WI38 (cell line): ENCODE measurements around the gene KIAA0930.

ENCODE experiments used
- H3K4me3 ChIP-seq: 2 replicates; pipeline ENCODE4 v1.5.1; 2011; ENCODE audit warnings: low read depth, mild to moderate bottlenecking, control low read depth, low read length
- TF ChIP-seq, protein P1 (sequence below): IDR thresholded peaks from 2 replicates; pipeline ENCODE4 v1.5.1; 2012; ENCODE audit warnings: low read depth, mild to moderate bottlenecking, control low read depth, low read length

KIAA0930 gene

DNA sequence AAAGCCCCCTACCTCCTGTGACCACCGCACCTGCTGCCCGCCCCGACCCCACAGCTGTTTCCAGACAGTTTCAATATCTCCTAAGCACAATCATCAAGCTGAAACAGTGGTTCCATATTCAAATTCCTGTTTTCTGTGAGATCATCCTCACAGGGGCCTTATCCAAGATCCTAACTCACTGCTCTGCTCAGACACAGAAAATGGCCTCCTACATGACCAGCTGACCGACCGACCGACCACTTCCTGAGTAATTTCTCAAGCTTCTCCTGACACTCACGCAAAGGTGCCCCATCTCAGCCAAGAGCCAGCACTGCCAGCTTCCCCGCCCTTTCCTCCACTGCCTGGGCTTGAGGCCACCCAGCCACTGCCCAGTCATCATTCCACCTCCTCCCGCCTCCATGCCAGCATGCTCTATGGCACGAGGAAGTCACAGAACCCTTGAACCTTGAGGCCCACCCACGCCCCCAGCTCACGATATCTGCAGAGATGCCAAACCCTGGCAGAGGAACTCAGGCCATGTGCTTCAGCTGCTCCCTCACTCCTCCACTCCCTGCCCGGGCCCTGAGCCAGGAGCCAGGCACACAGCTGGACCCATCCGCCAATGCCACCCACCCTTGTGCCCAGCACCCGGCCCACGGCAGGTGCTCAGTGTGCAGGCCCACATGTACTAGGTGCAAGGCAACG is 14.0 kb downstream of the KIAA0930 start:
- TF ChIP-seq, protein P1, sequence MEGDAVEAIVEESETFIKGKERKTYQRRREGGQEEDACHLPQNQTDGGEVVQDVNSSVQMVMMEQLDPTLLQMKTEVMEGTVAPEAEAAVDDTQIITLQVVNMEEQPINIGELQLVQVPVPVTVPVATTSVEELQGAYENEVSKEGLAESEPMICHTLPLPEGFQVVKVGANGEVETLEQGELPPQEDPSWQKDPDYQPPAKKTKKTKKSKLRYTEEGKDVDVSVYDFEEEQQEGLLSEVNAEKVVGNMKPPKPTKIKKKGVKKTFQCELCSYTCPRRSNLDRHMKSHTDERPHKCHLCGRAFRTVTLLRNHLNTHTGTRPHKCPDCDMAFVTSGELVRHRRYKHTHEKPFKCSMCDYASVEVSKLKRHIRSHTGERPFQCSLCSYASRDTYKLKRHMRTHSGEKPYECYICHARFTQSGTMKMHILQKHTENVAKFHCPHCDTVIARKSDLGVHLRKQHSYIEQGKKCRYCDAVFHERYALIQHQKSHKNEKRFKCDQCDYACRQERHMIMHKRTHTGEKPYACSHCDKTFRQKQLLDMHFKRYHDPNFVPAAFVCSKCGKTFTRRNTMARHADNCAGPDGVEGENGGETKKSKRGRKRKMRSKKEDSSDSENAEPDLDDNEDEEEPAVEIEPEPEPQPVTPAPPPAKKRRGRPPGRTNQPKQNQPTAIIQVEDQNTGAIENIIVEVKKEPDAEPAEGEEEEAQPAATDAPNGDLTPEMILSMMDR, result no peak

DNA sequence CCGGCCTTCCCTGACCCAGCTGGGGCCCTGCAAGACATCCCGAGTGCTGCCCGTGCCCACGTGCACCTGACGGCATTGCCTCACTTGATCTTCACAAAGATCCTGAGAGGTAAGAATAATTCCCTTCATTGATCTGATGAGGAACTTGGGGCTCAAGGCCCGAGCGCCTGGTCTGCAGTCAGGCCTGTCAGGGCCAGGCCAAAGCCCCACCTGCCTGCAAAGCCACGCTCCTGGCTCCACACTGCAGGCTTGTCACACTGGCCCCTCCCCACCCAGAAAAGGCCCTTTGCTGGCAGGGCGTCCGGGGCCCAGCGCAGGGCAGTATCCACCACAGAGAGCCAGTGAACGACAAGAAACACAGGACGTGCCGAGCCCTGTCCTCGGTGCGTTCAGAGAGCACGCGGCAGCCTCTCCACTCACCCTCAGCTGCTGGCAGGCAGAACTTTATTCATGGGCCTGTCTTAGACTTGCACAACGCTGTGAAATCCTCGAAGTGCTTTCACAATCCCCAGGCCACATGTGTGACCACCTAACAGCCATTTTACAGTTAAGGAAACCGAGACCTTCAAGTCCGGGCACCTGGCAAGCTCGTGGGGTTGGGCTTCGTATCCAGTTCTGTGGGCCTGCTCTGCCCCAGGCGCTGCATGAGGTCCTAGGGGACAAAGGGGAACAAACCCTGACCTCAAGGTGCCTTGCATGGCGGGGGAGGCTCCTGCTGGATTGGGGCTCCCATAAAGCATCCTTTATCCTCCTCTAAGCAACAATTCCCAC is 14.8 kb downstream of the KIAA0930 start:
- TF ChIP-seq, protein P1, result no peak
- no peak overlapping the region for H3K4me3 ChIP-seq

More for the DNA sequence above, 14.0 kb downstream of the KIAA0930 start:
- no peak overlapping the region for H3K4me3 ChIP-seq

DNA sequence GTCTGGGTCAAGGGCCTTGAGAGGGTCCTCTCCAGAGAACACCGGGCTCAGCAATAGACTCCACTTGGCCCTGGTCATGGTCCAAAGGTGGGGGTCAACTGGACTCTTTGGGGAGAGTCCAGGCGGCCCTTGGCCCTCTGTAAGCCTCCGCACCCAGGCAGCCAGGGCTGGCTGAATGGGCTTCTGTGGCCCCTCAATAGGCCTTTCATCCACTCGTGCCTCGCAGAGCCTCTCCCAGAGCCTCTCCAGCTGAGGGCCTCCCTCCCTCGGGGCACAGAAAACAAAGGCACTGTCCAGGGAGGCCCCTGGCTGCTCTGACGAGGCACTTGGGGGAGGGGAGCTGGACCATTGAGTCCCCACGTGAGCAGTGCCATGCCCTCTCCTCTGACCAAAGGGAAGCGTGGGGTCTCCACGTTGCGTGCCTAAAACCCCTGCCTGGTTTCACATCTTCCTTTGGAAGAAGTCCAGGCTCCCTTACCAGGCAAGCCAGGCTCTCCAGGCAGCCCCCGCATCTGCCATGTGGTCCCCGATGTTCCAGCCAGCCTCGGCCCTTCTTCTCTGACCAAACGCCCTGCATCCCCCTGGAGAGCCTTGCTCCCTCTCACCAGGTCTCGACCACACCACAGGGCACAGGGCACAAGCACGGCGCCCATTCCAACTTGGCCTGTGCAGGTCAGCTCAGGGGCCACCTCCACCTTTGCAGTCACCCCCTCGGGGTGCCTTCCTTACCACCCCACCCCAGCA is 15.5 kb downstream of the KIAA0930 start:
- no peak overlapping the region for H3K4me3 ChIP-seq
- TF ChIP-seq, protein P1, result no peak

DNA sequence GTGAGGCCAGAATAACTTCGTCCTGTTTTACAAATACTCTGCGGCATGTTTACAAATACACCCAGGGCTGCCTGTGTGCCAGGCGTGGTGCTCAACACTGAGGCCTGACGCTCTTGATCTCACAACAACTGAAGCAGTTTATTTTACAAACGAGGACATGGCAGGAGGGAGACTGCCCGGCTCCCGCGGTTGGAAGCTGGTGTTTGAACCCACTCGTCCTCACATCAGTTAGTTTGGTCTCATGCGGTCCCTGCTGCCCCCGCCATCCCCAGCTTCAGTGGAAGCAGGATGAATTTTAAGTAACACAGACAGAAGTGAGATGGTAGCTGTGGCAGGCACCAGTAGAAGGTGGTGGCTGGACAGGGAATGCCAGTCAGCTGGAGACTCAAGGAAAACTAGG is 16.4 kb downstream of the KIAA0930 start:
- TF ChIP-seq, protein P1, result no peak
- no peak overlapping the region for H3K4me3 ChIP-seq

DNA sequence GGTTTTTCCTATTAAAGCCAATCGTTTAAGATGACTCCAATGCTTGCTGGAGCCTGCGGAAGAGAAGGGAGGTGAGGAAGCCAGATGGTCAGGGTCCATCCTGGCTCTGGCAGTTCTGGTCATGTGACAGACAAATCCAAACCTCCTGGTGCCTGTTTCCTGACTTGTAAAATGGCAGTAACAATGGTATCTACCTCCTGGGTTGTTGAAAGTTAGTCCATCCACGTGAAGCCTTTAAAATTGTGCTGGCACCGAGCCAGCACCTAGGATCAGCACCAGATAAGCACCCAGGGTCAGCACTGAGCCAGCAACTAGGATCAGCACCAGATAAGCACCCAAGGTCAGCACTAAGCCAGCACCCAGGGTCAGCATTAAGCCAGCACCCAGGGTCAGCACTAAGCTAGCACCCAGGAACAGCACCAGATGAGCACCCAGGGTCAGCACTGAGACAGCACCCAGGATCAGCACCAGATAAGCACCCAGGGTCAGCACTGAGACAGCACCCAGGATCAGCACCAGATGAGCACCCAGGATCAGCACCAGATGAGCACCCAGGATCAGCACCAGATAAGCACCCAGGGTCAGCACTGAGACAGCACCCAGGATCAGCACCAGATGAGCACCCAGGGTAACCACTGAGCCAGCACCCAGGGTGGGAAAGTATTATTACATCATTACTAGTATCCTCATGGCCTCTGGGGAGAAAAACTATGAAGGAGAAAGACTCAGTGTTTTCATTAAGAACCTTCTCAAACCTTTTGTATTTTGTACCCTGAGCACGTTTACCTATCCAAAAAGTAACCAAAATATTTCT is 17.2 kb downstream of the KIAA0930 start:
- H3K4me3 ChIP-seq, result no peak overlapping the region
- TF ChIP-seq, protein P1, result no peak

DNA sequence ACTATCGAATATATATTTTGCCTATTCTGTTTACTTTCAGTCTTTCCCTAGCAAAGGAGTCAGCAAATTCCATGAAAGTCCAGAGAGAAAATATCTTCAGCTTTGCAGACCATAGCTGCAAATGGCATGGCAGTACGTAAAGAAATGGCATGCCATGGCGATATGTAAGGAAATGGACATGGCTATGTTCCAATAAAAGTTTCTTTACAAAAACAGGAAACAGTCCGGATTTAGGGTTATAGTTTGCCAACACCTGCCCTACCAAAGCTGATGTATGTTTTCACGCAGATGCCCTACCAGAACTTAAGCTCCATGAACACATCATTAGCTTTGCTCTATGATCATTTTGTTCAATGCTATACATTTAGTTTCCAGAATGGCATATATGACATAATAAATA is 19.5 kb downstream of the KIAA0930 start:
- H3K4me3 ChIP-seq, result no peak overlapping the region
- TF ChIP-seq, protein P1, result no peak
